ENCODE measurements around the gene TEAD1.

The TEAD1 gene

GRCh38 chr11:12764187-12764914, 90.1 kb downstream of the TEAD1 start:
- DNase-seq (ENCODE audit: low read depth): no peak

- no peak for DNase-seq (ENCODE audit: low read depth)
Measured at GRCh38 chr11:12765428-12765827, 91.2 kb downstream of the TEAD1 start.

DNA sequence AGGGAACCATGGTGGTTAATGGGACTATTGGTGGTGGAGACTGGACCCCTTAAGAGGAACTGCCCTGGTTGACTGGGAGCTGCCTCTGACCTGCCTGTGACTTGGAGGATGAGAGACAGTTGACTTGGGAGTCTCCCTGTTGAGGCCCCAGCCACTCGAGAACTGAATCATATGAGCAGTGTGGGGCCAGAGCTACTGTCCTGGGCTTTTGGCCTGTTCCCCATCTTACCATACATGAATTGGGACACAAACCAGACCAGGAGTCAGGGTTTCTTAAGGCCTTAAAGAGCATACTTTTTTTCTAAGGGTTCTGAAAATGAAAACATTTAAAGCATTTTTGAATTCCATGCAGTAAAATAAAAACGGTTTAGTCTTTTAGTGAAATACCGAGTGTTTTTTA, 92.8 kb downstream of the TEAD1 start:
- no peak for DNase-seq (ENCODE audit: low read depth)

DNA sequence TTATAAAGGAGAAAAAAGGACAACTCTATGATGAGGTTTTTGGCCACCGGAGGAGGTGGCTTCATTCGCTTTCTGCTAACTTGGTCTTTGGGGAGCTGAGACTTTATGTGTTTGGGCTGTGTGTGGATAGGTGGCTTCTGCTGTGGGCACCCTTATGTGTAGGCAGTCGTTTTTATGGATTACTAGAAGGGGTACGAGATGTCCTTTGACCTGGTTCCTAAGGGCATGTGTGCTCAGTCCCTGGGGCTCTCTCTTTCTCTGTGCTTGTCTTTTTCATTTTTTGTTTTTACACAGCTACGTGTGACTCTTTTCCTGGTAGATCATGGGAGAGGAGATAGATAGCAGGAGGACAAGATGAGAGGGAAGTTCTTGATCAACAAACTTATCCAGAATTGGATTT, 93.4 kb downstream of the TEAD1 start:
- DNase-seq (ENCODE audit: low read depth): no peak

DNA sequence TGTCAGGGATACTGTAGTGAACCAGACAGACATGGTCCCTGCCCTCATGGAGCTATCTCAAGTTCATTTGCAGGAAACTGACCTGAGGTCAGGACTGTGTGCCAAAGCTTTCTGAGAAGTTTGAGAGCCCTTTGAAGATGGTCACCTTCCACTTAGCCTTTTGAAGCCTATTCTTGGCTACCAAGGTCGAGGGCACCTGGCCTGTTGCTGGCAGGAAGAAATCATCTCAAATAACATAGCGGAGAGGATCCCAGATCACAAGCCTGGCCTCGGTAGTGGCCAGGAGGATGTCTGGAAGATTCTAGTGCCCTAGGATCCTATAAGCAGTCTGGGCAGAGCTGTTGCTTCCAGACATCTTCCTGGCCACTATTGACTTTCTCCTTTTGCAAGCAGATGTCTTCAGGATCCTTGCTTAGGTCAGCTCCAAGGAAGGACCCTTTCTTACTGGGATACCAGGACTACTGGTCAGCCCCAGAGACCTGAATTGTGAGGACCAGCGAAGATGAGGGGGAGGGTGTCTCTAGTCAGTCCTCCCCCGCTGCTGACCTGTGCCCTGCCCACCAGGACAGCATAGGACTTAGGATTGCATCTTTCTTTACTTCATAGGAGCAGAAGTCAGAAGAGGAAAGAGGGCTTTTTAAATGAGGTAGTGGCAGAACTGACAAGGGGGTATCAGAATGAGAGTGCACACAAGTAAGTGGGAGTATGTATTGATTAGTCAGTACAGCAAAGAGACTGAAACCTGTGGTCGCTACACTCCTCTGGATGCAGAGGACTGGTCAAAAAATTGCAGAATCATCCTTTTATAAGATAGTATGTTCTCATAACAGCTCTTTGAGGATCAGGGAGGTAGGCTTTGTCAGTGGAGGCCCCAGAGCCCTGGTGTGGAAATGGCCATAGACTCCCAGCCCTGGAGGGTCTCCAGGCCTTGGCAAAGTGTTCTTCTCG, 94.8 kb downstream of the TEAD1 start:
- DNase-seq (ENCODE audit: low read depth): no peak

DNA sequence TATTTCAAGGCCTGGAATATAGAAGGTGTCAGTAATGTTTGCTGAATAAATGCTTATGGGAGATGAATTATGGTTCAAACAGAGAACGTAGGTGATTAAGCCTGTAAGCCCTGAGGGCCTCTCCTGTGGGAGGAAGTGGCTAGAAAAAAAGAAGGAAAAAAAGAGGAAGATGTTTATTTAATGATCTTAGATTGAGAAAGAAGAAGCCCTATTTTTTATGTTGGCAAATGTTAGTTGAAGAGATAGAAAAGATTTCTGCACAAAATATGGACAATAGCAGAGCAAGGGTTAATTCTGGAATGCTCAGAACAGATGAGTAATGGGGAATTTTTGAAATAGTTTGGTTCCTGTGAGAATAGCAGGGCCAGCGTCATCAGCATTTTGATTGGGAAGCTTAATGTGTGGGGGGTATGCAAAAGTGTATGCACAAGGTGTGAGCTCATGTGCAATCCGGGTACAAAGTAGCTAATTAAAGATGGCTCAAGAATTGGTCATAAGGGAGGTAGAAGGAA, 95.7 kb downstream of the TEAD1 start:
- no peak for DNase-seq (ENCODE audit: low read depth)

DNA sequence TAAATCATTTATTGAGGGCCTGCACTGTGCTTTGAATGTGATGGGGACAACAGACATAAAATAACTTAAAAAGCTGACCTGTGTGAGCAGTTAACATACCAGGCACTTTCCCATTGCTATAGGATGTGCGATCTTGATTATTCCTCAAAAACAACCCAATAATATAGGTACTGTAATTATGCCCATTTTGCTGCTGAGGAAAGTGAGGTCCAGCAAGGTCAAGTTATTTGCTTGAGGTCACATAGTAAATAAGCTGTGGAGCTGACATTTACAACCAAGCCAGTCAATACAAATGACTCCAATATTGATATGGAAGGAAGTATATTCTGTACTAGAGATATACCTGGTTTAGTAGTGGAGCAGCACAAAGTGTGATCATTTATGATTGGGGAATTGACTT, 96.2 kb downstream of the TEAD1 start:
- DNase-seq (ENCODE audit: low read depth): no peak

- DNase-seq (ENCODE audit: low read depth): no peak
Measured at GRCh38 chr11:12770966-12771597, 96.9 kb downstream of the TEAD1 start.

GRCh38 chr11:12771875-12772274, 97.7 kb downstream of the TEAD1 start:
- no peak for DNase-seq (ENCODE audit: low read depth)

DNA sequence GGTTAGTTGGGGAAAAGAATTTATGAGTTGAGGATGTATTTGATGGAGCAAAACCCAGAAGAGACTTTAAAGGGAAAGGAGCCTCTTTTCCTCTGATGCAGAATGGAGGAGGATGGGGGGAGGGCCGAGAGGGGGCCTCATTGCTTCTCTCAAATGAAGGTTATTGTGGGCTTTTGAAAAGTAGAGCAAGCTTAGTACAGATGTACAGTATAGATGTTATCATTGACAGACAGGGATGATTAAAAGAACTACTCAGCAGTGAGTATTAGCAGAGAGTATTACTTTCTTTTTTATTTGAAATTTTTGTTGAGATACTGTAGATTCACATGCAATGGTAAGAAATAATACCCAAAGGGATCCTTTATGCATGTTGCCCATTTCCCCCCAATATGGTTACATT, 98.1 kb downstream of the TEAD1 start:
- DNase-seq (ENCODE audit: low read depth): no peak

- no peak for DNase-seq (ENCODE audit: low read depth)
Measured at GRCh38 chr11:12773591-12773990, 99.4 kb downstream of the TEAD1 start.

DNA sequence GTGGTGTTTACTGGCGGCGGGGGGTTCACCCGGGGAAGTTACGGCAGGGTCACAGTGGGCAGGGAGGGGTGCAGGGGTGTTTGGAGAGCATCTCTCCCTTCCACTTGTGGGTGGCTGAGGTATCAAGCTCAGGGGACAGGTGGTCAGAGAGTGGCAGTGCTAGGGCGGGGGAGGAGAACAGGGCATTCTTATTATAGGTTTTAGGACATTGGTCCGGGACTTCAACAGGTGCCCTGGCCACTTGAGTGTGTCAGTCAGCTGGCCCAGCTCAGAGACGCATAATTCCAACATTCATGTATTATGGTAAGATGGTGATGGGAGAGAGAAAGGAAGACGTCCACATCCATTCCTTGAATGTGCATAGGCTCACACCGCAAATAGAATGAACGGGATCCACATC, 101.7 kb downstream of the TEAD1 start:
- no peak for DNase-seq (ENCODE audit: low read depth)

- DNase-seq (ENCODE audit: low read depth): no peak
Measured at GRCh38 chr11:12777208-12777874, 103.1 kb downstream of the TEAD1 start.

DNA sequence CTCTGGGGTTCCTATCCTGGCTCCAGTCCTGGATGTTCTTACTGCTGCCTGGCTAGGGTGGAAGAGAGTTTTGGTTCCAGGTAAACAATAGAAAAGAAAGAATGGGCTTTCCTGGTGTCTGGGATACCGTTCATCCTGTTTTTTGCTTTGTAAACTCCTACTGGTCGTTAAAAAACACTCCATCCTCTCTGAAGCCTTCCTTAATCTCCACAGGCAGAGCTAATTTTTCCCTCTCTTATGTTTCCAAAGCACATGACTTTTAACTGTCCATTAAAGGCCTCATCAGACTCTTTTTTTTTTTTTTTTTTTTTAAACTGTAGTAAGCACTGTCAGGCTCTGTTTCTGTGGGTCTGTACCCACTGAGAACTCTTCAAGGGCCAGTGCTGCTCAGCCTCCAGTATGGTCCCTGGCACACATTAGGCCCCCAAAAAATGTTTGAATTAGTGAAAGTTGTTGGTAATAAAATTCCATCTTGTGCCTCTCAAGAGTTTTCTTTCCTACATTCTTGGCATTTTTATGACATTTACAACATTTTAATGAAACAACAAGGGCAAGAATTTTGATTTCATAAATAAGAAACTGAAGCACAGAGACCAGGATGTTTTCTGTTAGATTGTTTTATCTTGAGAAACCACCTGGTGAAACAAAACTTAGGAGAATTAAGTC, 104.2 kb downstream of the TEAD1 start:
- no peak for DNase-seq (ENCODE audit: low read depth)

GRCh38 chr11:12783765-12784164, 109.5 kb downstream of the TEAD1 start:
- no peak for DNase-seq (ENCODE audit: low read depth)

- DNase-seq (ENCODE audit: low read depth): no peak
Measured at GRCh38 chr11:12784445-12784844, 110.2 kb downstream of the TEAD1 start.

GRCh38 chr11:12784987-12785386, 110.8 kb downstream of the TEAD1 start:
- DNase-seq (ENCODE audit: low read depth): no peak

DNA sequence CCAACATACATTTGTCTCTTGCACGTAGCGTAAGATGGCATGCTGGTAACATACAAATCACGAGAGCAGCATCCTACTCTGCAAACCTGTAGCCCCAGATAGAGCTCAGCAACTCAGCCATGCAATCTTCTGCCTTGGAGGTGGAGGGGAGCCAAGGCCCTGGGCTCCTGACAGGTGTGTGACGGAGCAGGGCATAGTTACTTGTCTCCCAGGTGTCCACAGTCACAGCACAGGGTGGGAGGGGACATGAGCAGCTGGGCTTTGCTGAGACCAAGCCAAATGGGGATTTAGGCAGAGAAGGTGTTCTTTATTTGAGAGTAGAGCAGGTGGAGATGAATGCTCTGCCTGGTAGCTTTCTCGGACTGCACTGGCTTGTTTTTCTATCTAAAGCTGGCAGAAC, 111.7 kb downstream of the TEAD1 start:
- no peak for DNase-seq (ENCODE audit: low read depth)

- DNase-seq (ENCODE audit: low read depth): no peak
Measured at GRCh38 chr11:12786450-12786849, 112.2 kb downstream of the TEAD1 start.

- DNase-seq (ENCODE audit: low read depth): no peak
Measured at GRCh38 chr11:12786891-12787290, 112.7 kb downstream of the TEAD1 start.

- no peak for DNase-seq (ENCODE audit: low read depth)
Measured at GRCh38 chr11:12787847-12788246, 113.6 kb downstream of the TEAD1 start.

GRCh38 chr11:12789054-12789453, 114.8 kb downstream of the TEAD1 start:
- no peak for DNase-seq (ENCODE audit: low read depth)
